ENCODE results near the gene TMEM185A.
"Not testable (repeated sequence)": the region's sequence is repeated elsewhere in the genome, so short reads cannot be mapped to it uniquely, and the experiment has no call there.

The TMEM185A gene

DNA sequence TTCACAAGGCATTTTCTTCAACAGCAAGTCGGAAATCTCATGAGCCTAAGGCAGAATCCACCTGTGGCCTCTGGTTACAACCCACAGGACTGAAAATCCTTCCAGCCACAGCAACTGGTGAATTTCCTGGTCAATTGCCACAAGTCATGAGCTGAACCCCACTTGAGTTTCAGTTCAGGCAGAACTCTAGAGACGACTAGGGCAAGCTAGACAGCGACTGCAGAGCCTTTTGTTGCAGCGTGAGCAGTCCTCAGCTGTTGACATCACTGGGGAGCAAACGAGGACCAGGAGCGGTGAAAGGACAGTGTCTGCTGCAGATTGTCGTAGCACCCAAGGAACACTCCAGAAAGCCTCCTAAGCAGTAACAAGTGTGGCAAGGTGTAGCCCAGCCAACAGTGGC lies 35.6 kb downstream of the TMEM185A start:
- H3K36me3 Mint-ChIP-seq, H3K27me3 Mint-ChIP-seq, CTCF ChIA-PET, DNase-seq, H3K27ac Mint-ChIP-seq, H3K4me1 Mint-ChIP-seq, H3K9me3 Mint-ChIP-seq, H3K4me3 Mint-ChIP-seq: not testable (repeated sequence)

DNA sequence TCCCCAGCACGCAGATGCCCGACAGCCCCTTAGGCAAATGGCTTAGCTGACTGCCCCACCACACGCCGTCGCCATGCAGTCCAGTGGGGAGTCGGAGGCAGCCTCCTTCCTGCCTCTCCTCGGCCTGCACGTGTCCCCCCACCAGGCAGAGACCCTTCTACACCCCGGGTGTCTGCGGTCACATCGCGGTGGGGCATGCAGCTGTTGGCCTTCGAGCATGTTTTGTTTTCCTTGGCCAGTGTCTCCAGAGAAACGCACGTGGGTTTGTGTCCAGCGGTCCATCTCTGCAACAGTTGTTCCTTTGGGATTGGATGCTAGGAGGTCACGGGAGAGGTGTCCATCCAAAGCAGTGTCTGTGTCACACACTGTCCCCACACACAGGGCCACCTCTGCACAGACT lies 36.4 kb downstream of the TMEM185A start, which contains the start of gene HSFX2:
Gene HSFX2, minus strand, starts transcription at position 101 of the 400 bp plus-strand sequence. CDS start 614 bp downstream, outside the sequence.
- H3K4me3 Mint-ChIP-seq, H3K27ac Mint-ChIP-seq, H3K4me1 Mint-ChIP-seq, H3K9me3 Mint-ChIP-seq, CTCF ChIA-PET, H3K27me3 Mint-ChIP-seq, DNase-seq, H3K36me3 Mint-ChIP-seq: not testable (repeated sequence)

DNA sequence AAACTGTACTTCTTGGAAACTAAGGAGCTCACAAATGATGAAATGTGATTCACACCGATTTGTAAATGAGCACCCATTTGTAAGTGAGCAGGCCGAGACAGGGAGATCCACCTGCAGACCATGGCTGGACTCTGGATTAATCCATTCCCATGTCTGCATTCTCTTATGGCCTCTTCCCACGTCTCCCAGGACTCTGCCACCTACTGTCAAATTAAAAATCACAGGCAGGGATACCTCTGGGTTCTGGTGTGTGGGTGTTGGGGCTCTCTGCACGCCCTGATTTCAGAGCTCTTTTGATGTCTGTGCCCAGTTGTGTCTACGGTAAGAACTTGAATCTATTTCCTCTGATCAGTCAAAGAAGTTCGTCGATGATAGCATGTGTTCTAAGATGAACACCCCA lies 40.6 kb downstream of the TMEM185A start:
- H3K27ac Mint-ChIP-seq, H3K4me1 Mint-ChIP-seq, H3K36me3 Mint-ChIP-seq, CTCF ChIA-PET, H3K9me3 Mint-ChIP-seq, H3K27me3 Mint-ChIP-seq, DNase-seq, H3K4me3 Mint-ChIP-seq: not testable (repeated sequence)

DNA sequence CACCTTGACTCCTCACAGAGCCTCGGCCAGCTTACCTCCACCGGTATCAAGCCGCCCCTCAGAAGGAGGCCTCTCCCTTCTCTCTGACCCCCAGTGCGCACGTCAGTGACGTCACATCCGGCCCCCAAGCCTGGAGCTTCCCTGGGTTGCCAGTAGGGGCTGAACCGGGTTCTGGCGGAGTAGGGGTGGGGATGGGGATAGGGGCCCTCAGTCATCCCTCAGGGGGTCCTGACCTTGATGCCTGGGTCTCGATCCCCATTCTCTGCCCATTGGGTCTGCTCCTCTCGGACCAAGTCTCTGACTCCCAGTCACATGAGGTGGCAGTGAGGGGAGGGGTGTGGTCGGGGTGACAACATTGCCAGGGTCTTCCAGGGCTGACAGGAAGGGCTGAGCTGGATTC lies 44.2 kb downstream of the TMEM185A start, which contains the start of gene MAGEA9B:
Gene MAGEA9B, minus strand, starts transcription at position 101 of the 400 bp plus-strand sequence. CDS start 4,280 bp downstream, outside the sequence.
- H3K4me1 Mint-ChIP-seq, H3K9me3 Mint-ChIP-seq, DNase-seq, H3K27ac Mint-ChIP-seq, H3K27me3 Mint-ChIP-seq, H3K36me3 Mint-ChIP-seq, CTCF ChIA-PET, H3K4me3 Mint-ChIP-seq: not testable (repeated sequence)

DNA sequence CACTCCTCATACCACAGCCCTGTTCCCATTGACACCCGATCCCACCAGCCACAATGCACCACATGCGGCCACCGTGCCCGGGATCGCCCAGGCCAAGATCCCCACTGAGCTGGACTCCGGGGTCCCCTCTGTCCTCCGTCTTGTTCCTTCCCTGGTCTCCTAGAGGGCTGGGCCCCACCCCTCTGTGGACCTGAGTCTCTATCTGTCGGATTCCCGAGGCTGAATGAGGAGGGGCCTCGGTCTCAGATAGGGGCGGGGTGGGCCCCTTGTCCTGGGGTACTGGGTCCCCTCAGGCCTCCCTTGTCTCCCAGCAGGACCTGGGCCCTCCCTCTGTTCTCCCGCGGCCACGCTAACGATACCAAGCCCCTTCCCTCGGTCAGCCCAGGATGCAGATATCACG lies 46.0 kb downstream of the TMEM185A start:
- H3K9me3 Mint-ChIP-seq, DNase-seq, H3K4me3 Mint-ChIP-seq, H3K4me1 Mint-ChIP-seq, H3K36me3 Mint-ChIP-seq, CTCF ChIA-PET, H3K27ac Mint-ChIP-seq, H3K27me3 Mint-ChIP-seq: not testable (repeated sequence)

DNA sequence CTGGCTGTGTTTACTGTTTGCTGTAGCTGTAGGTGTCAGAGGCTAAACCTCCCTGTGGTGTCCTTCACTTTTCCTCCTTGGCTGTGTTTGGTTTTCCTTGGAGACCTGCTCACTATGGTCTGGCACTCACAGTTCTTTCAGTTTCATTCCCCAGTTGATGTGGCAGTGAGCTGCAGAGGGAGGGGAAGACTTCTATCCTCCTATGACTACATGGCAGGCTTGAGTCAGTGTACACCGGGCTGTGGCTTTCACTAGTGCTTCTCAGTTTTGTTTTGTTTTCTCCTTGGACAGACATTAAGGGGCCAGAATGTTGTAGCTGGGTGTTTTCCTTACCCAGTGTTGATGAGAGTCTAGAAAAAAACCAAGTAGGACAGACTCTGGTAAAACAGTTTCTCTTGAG lies 58.1 kb downstream of the TMEM185A start:
- H3K9me3 Mint-ChIP-seq, H3K4me3 Mint-ChIP-seq, H3K27ac Mint-ChIP-seq, H3K36me3 Mint-ChIP-seq, H3K4me1 Mint-ChIP-seq, CTCF ChIA-PET, H3K27me3 Mint-ChIP-seq, DNase-seq: not testable (repeated sequence)

DNA sequence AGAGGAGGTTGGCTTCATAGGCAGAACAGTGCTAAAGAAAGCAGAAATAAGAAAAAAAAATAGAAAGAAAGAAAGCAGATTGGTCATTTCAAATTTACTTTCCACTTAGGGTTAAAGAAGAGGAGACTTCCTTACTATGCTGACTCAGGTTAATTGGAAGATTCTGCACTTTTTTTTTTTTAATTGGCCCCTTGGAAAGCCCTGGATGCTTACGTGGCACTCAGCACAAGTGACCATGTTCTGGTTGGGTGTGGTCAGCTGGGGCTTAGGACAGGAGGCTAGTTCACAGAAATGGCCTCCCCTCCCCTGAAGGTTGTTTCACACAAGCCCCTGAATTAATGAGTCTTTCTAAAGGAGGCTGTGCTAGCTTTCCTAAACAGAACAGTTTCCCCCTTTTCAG lies 58.8 kb downstream of the TMEM185A start:
- no peaks in the 10 kb centered on the region for H3K36me3 Mint-ChIP-seq
- H3K27ac Mint-ChIP-seq = peak overlapping the region; percentile 55
- DNase-seq = no peak
- CTCF ChIA-PET = interaction anchor here (1.2 kb wide), 1 partner anchor 60 kb away, joined by 3 read pairs; no protein-coding TSS in a partner anchor
- H3K9me3 Mint-ChIP-seq = no peaks in the 10 kb centered on the region
- H3K4me1 Mint-ChIP-seq = peaks cover 4% of the 10 kb centered on the region
- no peak overlapping the region for H3K4me3 Mint-ChIP-seq
- H3K27me3 Mint-ChIP-seq = peaks cover under 1% of the 10 kb centered on the region

DNA sequence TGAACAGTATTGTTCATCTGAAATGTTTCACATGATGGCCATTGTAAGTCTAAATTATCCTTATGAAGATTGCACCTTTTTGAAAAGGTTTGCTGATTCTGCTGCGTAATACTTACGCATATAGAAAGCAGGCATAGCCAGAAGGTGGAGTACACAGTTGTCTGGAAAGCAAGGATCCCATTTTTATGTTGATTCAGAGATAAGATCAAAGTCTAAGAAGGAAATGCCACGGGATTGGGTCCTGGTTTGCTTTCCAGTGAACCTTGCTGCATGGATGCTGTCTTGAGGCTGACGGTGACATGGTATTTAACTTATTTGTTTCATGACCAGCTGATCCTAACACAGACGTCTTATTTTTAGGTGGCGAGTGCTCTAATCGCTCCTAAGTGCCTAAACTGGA lies 59.8 kb downstream of the TMEM185A start:
- peaks cover 4% of the 10 kb centered on the region for H3K4me1 Mint-ChIP-seq
- peaks cover 4% of the 10 kb centered on the region for H3K27me3 Mint-ChIP-seq
- DNase-seq = no peak
- no peaks in the 10 kb centered on the region for H3K9me3 Mint-ChIP-seq
- no peaks in the 10 kb centered on the region for H3K36me3 Mint-ChIP-seq
- H3K27ac Mint-ChIP-seq = no peak overlapping the region
- CTCF ChIA-PET = interaction anchor here (1.2 kb wide), 1 partner anchor 60 kb away, joined by 3 read pairs; no protein-coding TSS in a partner anchor
- no peak overlapping the region for H3K4me3 Mint-ChIP-seq

DNA sequence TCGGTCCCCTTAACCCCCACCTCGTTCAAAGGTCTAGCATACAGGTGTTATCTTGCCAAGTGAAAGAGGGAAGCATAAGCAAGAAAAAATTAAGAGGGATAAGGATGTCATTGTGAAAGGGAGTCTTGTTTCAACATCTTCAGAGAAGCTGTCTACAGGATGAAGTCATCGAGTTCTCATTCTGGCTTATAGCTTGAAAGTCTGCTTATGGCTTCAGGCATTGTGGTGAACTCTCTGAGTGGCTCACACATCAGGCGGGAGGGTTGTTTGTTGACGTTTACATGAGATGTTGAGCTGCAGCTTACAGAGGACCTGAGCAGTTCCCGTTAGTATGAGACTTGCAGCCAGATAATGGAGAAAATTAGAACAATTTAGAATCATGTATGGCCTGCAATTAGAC lies 60.9 kb downstream of the TMEM185A start:
- no peak for DNase-seq

DNA sequence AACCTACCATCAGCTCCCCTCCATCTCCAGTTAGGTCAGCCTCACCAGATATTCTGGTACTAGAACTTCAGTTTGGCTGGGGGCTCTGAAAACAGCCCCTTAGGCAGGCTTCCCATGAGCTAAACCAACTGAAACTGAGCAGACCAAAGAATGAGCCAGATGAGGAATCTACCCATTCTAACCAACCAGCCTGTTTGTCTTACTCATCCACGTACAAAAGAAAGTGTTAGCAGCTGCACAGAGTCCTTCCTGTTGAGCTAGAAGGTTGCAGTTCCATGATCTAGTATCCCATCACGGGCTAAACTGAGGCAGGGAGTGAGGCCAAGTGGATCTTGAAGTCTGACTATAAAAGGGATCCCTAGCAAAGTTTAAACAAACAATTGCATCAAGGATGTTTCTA lies 61.8 kb downstream of the TMEM185A start:
- H3K9me3 Mint-ChIP-seq = no peaks in the 10 kb centered on the region
- H3K27me3 Mint-ChIP-seq = peaks cover 4% of the 10 kb centered on the region
- no peak overlapping the region for H3K27ac Mint-ChIP-seq
- CTCF ChIA-PET = interaction anchor here (1.0 kb wide), 1 partner anchor 57 kb away, joined by 4 read pairs; no protein-coding TSS in a partner anchor
- no peak for DNase-seq
- peaks cover 4% of the 10 kb centered on the region for H3K4me1 Mint-ChIP-seq
- H3K36me3 Mint-ChIP-seq = no peaks in the 10 kb centered on the region
- no peak overlapping the region for H3K4me3 Mint-ChIP-seq

More for the DNA sequence above, 60.9 kb downstream of the TMEM185A start:
- CTCF ChIA-PET = interaction anchor here (0.9 kb wide), 1 partner anchor 58 kb away, joined by 3 read pairs; no protein-coding TSS in a partner anchor
- no peaks in the 10 kb centered on the region for H3K9me3 Mint-ChIP-seq
- H3K4me1 Mint-ChIP-seq = peaks cover 4% of the 10 kb centered on the region
- H3K27ac Mint-ChIP-seq = no peak overlapping the region
- H3K36me3 Mint-ChIP-seq = no peaks in the 10 kb centered on the region
- no peak overlapping the region for H3K4me3 Mint-ChIP-seq
- peaks cover 4% of the 10 kb centered on the region for H3K27me3 Mint-ChIP-seq

DNA sequence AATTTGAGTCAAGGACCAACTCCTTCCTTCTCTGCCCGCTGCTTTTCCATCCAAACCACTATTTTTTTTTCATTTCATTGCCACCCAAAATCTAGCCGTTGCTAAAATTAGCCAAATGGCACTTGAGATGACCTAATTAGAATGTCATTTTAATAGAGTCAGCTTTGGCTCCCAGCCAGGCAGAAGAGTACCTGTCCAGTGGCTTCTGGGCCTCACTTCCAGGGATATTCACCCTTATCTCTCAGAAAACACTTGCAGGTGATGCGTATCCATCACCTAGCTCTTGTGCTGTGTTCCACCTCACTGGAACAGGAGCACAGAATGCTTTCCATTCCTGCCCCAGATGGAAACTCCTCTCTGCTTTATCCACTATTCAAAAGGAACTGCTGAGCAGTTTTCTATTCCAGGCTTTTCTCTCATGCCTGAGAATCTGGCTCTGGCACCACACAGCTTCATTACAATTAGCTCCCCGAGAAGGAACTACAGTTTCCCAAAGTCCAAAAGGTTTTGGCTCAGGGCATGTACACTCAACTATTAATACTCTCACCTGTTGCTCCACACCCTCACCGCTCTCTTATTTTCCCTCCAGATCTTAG lies 62.8 kb downstream of the TMEM185A start:
- Mint-ChIP-seq H3K4me3 (no peak overlapping the region), H3K27ac (no peak overlapping the region), H3K27me3 (peaks cover 4% of the 10 kb centered on the region), H3K9me3 (no peaks in the 10 kb centered on the region), H3K36me3 (no peaks in the 10 kb centered on the region), H3K4me1 (peaks cover 4% of the 10 kb centered on the region)
- CTCF ChIA-PET = interaction anchor here (1.0 kb wide), 1 partner anchor 56 kb away, joined by 4 read pairs; no protein-coding TSS in a partner anchor
- DNase-seq = no peak

DNA sequence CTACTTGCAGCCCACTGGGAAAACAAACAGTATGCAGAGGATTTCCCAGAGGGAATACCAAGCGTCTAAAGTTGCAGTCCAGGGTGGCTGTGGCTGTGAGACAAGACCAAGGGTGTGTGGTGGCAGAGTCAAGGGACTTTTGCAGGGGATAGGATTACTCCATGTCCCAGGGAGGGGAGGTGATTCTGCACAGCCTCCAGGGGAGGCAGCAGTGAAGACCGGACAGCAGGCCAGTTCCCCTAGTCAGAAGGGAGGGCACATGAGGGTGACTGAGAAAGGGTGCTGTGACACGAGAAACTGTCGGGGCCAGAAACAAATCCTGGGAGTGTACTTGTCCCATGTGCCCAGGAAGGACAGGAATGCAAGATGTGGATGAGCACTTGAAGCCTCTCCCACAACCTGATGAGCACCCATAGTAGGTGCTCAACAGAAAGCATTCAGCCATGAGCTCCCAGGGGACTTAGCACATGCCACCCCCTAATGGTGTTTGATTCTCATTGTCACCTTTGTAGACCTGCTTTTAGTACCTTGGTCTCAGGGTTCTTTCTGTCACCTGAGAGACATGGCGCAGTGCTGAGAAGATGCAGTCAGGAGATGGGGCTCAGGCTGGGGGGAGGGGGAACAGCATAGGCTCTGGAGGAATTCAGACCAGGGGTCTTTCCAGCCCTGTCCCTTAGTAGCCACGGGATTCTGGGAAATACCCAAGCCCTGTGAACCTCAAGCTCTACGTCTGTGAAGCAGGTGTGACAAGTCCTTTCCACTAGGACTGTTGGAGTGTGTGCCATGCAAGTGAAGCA lies 63.8 kb downstream of the TMEM185A start:
- DNase-seq = no peak
- H3K27me3 Mint-ChIP-seq = peaks cover 4% of the 10 kb centered on the region
- H3K27ac Mint-ChIP-seq = no peak overlapping the region
- CTCF ChIA-PET = no interaction called here
- H3K36me3 Mint-ChIP-seq = no peaks in the 10 kb centered on the region
- no peak overlapping the region for H3K4me3 Mint-ChIP-seq
- peaks cover 1% of the 10 kb centered on the region for H3K4me1 Mint-ChIP-seq
- no peaks in the 10 kb centered on the region for H3K9me3 Mint-ChIP-seq

DNA sequence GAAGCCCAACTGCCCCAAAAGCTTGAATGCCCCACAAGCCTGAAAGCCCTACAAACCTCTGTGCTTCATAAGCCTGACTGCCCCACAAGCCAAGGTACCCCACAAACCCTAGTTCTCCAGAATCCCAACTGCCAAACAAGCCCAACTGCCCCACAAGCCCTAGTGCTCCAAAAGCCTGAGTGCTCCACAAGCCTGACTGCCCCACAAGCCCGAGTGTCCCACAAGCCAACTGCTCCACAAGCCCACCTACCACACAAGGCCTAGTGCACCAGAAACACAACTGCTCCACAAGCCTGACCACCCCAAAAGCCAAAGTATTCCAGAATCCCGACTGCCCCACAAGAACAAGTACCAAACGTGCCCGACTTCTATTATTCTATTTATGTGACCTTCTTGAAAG lies 68.2 kb downstream of the TMEM185A start:
- H3K9me3 Mint-ChIP-seq = no peaks in the 10 kb centered on the region
- no peaks in the 10 kb centered on the region for H3K36me3 Mint-ChIP-seq
- no peak for DNase-seq
- no peak overlapping the region for H3K27ac Mint-ChIP-seq
- CTCF ChIA-PET = no interaction called here
- peaks cover 4% of the 10 kb centered on the region for H3K27me3 Mint-ChIP-seq
- H3K4me3 Mint-ChIP-seq = no peak overlapping the region
- H3K4me1 Mint-ChIP-seq = no peaks in the 10 kb centered on the region

DNA sequence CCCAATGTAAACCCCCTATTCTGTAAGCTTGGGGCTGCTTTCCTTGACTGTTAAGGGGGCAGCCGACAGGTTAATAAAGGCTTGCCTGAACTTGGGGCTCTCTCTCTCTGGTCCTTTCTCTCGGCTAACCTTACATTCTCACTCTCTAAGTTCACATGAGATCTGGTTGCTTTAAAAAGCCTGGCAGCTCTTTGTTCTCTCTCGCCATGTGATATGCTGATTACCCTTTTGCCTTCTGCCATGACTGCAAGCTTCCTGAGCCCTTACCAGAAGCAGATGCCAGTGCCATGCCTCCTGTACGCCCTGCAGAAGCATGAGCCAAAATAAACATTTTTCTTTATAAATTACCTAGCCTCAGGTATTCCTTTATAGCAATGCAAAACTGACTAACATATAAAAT lies 76.3 kb downstream of the TMEM185A start:
- H3K4me3 Mint-ChIP-seq, H3K27me3 Mint-ChIP-seq, H3K9me3 Mint-ChIP-seq, H3K36me3 Mint-ChIP-seq, CTCF ChIA-PET, H3K4me1 Mint-ChIP-seq, DNase-seq, H3K27ac Mint-ChIP-seq: not testable (repeated sequence)

DNA sequence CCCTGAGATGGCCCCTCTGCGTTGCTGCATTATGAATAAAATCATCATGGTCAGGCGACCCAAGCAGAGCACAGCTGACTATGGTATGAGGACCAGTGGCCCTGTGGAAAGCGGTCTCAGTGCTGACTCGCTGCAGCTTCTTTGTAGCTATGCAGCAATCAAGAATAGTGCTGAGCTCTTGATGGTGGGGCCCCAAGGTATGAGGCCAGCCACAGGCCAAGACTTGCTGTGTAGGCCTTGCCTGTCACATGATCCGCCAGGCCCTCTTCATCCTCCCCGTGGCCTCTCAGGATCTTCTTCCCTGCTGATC lies 79.7 kb downstream of the TMEM185A start:
- H3K36me3 Mint-ChIP-seq, DNase-seq, H3K27me3 Mint-ChIP-seq, H3K4me1 Mint-ChIP-seq, H3K4me3 Mint-ChIP-seq, H3K9me3 Mint-ChIP-seq, CTCF ChIA-PET, H3K27ac Mint-ChIP-seq: not testable (repeated sequence)

Data from activated naive CD4-positive, alpha-beta T cell treated with anti-CD3 and anti-CD28 coated beads, Interleukin-2, amount 10 ng/mL, durations not matched to agents 7 days and 5 days (primary cell).